GM04503 (cell line): ENCODE results near the gene TUBB6.

Source experiments
- DNase-seq: peaks from one replicate; pipeline ENCODE4 v3.0.0-alpha.2; 2012; ENCODE audit warnings: low read depth

The TUBB6 gene

GRCh38 chr18:12307701-12308385, at the start of gene TUBB6:
TSS of gene TUBB6 (plus strand) at chr18:12308241. CDS start at chr18:12308293, 52 bp downstream.
- DNase-seq = no peak

GRCh38 chr18:12258719-12259705, 49.0 kb upstream of the TUBB6 start:
- DNase-seq = no peak

- DNase-seq = no peak
These were observed 45.3 kb upstream of the TUBB6 start for GRCh38 chr18:12262748-12263147.

GRCh38 chr18:12264864-12265263, 43.2 kb upstream of the TUBB6 start:
- no peak for DNase-seq

GRCh38 chr18:12271376-12272235, 36.4 kb upstream of the TUBB6 start:
- DNase-seq = no peak

GRCh38 chr18:12274793-12275192, 33.2 kb upstream of the TUBB6 start:
- DNase-seq = no peak

GRCh38 chr18:12276736-12277554, 31.1 kb upstream of the TUBB6 start:
- no peak for DNase-seq

GRCh38 chr18:12278215-12278671, 29.8 kb upstream of the TUBB6 start:
- DNase-seq = no peak

- DNase-seq = peak; percentile 89
These were observed 29.0 kb upstream of the TUBB6 start for GRCh38 chr18:12278741-12279682.

- no peak for DNase-seq
These were observed 28.1 kb upstream of the TUBB6 start for GRCh38 chr18:12279781-12280531.

- no peak for DNase-seq
These were observed 26.2 kb upstream of the TUBB6 start for GRCh38 chr18:12281861-12282260.

GRCh38 chr18:12282442-12283039, 25.5 kb upstream of the TUBB6 start:
- peak; percentile 78 for DNase-seq

- DNase-seq = no peak
These were observed 24.8 kb upstream of the TUBB6 start for GRCh38 chr18:12283256-12283655.

- DNase-seq = no peak
These were observed 24.4 kb upstream of the TUBB6 start for GRCh38 chr18:12283666-12284065.

GRCh38 chr18:12287131-12287681, 20.8 kb upstream of the TUBB6 start:
- DNase-seq = no peak

- peak; percentile 88 for DNase-seq
These were observed 20.2 kb upstream of the TUBB6 start for GRCh38 chr18:12287684-12288402.

GRCh38 chr18:12288403-12288755, 19.7 kb upstream of the TUBB6 start:
- no peak for DNase-seq

- no peak for DNase-seq
These were observed 18.0 kb upstream of the TUBB6 start for GRCh38 chr18:12290086-12290485.
